Upper lobe of left lung (tissue), 4 donors: ENCODE data around the gene IL11RA.

Experiments used
- CTCF ChIP-seq, 6 experiments: fragments of 450-650 bp in 4 of 6; fragments of 200-600 bp in 2 of 6; sonication (generic) in 2 of 6; IDR thresholded peaks; one replicate each; pipeline ENCODE4 v1.5.1; 2016 to 2019; ENCODE audit warnings: antibody characterized with exemption in 6 of 6
- POLR2AphosphoS5 ChIP-seq, 2 donors: sonication (generic); formaldehyde crosslinking; IDR thresholded peaks; one replicate each; pipeline ENCODE4 v1.5.1; 2017; ENCODE audit warnings: antibody characterized with exemption in 2 of 2

- TF ChIP-seq CTCF (IDR thresholded peaks at IDR 0.05) (no peak), POLR2AphosphoS5 (IDR thresholded peaks at IDR 0.05) (no peak)
Observed at GRCh38 chr9:34630402-34631154, 21.4 kb upstream of the IL11RA start.
